Stimulated activated CD8-positive, alpha-beta memory T cell treated with anti-CD3 and anti-CD28 coated beads, Interleukin-15, amount 100 ng/mL, for 1 hour (primary cell): ENCODE data around the gene SYK.

ENCODE experiments used
- DNase-seq: peaks from one replicate; pipeline ENCODE4 v3.0.0-alpha.2; 2020; ENCODE audit warnings: low read depth

The SYK gene

DNA sequence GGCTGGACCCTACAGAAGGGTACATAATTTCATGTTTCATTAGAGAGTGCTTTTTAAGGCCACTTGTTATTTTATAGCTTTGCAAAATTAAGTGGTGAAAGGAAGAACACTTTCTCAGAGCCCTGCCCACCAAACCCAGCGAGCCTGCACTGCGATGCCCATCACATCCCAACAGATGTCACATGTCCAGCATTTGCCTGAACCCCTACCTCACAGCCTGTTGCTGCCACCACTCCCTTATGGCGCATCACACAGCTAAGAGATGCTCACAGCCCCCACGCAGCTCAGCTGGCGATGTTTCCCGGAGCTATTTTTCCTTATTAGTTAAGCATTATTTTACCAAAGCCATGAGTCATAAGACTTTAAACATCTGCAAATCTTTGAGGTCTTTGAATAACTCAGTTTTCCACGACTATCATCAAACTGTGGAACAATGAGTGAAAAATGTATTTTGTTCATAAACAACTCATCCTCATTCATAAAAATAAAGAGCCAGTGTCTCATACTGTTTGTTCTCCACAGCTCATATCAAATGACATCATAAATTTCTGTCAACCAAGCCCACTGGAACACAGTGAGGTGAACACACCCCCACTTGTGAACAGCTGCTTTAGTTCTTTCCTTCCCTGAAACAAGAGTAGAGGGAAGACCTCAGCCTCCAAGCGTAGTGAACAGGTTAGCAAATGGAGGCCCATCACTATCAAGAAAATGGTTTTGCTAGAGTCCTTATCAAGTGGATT lies 104.9 kb downstream of the SYK start:
- no peak for DNase-seq

DNA sequence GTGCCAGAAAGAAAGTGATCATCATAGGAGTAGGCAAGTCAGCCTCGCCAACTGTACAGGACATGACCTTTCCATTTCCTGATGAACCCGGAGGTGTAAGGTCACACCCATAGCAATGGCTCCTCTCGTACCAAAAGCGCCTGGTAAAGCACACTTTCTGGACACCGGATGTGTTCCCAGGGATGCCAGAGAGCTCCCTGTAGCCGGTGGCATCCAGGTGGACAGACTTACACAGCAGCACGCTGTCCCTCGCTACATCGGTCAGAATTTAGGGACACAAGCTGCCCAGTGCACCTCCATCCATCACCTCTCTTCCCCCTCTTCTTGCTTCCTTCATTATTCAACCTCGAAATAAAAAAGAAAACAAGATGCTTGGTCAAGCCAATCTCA lies 105.4 kb downstream of the SYK start:
- DNase-seq: no peak

DNA sequence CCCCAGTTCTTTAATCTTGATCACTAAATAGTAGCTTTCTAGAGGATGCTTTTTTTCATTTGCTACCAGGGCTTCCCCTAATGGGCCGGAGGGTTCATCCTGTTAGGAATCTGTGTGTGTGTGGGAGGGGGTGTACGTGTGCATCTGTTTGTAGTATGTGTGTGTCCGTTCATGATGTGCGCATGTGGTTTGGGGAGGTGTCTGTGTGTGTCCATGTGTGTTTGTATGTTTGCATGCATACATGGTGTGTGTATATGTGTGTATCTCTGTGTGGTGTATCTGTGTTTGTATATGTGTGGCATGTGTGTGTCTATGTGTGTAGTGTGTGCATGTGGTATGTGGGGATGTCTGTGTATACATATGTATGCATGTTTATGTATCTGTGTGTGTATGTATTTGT lies 106.2 kb downstream of the SYK start:
- no peak for DNase-seq

- DNase-seq: no peak
These were observed 107.6 kb downstream of the SYK start for GRCh38 chr9:90909225-90909624.

GRCh38 chr9:90909747-90910283 lies 108.2 kb downstream of the SYK start:
- DNase-seq: no peak

- no peak for DNase-seq
These were observed 112.6 kb downstream of the SYK start for GRCh38 chr9:90914196-90914595.

DNA sequence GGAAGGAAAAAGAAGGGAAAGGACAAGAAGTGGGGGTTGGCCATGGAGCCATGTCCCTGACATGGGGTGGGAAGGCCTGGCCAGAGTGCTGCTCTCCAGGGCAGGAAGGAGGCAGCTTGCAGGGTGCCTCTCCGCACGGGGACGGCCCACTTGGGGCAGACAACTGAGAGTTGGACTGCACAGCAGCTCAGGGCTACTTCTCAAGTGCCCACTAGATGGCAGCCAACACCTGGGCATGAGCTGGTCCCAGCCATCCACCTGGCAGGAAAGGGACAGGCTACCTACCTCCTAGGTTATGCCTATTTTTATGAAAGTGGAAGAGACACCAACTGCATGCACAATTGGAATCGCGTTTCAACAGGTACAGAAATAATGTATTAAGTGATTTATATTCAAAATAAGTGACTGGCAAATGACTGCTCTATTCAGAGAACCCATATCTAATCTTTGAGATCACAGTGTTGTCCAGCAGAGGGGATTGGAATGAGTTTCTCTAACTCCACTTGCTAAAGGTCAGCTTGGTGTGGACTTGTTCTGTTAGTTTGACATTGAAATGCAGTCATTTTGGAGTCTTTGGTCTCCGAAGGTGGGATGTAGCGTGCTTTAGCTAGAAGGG lies 113.4 kb downstream of the SYK start:
- peak; percentile 52 for DNase-seq

- DNase-seq: no peak
These were observed 114.1 kb downstream of the SYK start for GRCh38 chr9:90915693-90916092.

GRCh38 chr9:90916147-90916734 lies 114.6 kb downstream of the SYK start:
- DNase-seq: no peak

GRCh38 chr9:90919883-90920282 lies 118.3 kb downstream of the SYK start:
- no peak for DNase-seq

GRCh38 chr9:90921104-90921503 lies 119.5 kb downstream of the SYK start:
- no peak for DNase-seq

DNA sequence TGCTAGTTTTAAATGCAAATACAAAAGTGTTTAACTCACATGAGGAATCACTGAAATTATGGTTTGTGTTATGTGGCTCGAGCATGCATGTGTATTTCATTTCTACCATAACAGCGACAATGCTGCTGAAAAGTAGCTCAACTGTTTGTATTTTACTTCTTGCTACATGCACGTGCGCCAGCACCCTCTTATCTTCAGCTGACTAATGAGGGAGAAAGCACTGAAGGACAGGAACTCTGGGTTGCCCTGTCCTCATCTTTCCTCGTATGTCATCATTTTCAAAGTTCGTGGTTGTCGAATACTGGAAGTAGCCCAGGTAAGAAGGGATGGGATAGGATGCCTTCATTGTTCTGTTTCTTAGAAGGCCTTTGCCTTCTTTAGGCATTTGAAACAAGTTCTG lies 120.3 kb downstream of the SYK start:
- DNase-seq: no peak

DNA sequence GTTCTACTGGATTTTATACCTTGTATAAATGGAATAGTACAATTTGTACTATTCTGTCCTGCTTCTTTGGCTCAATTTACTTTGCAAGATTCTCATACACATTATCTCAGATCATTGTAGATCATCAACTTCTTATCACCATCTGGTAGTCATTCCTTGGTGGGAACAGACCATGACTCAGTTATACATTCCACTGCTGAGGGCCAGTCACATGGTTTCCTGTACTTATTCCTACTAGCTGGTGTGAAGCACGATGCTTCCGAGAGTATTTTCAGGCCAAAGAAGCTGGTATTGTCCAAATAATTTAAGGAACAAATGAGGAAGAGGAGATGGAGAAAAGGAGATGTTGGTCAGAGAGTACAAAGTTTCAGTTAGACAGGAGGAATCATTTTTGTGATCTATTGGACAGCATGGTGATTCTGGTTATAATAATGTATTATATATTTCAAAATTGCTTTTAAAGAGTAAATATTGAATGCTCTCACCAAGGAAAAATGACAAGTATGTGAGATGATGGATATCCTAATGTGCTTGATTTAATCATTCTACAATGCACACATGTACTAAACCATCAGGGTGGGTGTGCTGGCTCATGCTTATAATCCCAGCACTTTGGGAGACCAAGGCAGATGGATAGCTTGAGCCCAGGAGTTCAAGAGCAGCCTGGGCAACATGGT lies 124.1 kb downstream of the SYK start:
- DNase-seq: no peak

GRCh38 chr9:90926936-90927335 lies 125.3 kb downstream of the SYK start:
- no peak for DNase-seq

DNA sequence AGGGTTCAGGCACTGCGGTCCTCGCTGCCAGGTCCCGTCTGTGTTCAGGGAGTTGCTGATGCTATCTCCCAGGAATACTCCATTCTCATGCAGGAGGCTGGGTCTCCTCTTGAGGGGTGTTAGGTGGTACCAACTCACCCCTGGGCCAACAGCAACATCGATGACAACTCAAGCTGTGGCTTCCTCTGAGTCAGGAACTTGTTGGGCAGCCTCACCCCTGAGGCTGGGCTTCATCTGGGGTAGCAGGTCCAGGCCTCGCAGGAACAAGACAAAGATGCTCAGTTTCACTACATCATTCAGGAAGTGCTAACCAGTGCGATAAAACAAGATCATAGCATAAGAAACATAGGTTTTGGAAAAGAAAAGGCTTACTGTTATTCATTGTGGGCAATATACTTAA lies 125.9 kb downstream of the SYK start:
- DNase-seq: no peak

DNA sequence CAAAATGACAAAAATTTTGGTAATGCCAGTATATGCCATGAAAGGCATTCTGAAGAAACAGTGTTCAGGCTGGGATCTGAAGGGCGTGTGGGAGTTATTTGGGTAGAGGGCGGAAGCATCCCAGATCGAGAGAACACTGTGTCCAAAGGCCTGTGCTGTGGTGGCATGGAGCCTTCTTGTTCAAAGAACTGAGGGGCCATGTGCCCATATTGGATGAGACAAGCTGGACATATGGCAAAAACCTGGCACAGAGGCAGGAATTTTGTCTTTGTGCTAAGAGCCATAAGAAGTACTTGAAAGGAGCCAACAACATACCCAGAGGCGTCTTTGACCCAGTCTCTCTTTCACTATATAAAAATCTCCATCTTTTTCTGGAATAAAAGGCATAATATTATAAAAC lies 128.0 kb downstream of the SYK start:
- DNase-seq: no peak

- no peak for DNase-seq
These were observed 131.8 kb downstream of the SYK start for GRCh38 chr9:90933468-90933867.

DNA sequence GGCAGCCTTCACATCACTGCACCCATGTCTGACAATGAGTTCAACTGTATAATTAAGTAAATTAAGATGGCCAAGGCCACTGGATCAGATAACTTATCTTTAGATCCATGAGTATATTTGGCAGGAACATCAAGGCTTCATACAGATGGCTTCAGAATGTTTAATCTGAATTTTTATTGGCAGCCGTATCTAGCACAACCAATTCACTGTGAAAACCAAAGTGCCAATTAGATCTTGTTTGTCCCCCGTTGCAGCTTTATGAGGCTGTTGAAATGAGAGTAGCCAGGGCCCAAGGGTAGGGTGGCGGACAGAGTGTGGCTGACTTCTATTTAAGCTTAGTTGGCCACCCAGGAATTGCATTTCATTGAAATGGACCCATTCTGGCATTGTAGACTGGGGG lies 137.7 kb downstream of the SYK start:
- no peak for DNase-seq

GRCh38 chr9:90940280-90940679 lies 138.7 kb downstream of the SYK start:
- no peak for DNase-seq

DNA sequence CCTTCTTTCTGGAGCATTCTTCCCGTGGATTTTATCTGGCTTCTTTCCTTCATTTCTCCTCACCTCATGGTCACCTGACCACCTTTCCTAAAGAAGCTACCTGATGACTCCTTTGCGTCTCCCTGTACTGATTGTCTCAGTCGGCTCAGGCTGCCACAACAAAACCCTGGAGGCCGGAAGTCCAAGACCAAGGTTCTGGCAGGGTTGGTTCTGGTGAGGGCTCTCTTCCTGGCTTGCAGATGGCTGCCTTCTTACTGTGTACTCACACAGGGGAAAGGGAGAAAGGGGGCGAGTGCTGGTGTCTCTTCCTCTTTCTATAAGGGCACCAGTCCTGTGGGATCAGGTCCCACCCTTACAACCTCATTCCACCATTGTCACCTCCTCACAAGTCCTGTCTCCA lies 140.0 kb downstream of the SYK start:
- no peak for DNase-seq

DNA sequence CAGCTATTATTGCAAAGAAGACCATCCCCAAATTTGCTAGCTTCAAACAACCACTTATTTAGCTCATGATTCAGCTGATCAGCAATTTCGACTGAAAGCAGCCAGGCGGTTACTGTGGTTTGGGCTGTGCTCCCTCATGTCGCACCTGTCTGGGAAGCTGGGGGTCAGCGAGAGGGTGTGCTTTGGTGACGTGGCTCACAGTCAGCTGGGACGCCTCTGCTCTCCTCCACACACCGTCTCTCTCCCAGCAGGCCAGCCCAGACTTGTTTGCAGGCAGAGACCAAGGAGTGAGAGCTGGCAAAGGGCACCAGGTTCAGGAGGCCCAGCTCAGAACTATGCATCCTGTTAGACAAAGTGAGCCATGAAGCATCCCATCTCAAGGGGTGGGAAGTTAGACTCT lies 140.9 kb downstream of the SYK start:
- DNase-seq: no peak

- DNase-seq: no peak
These were observed 141.7 kb downstream of the SYK start for GRCh38 chr9:90943341-90943740.

DNA sequence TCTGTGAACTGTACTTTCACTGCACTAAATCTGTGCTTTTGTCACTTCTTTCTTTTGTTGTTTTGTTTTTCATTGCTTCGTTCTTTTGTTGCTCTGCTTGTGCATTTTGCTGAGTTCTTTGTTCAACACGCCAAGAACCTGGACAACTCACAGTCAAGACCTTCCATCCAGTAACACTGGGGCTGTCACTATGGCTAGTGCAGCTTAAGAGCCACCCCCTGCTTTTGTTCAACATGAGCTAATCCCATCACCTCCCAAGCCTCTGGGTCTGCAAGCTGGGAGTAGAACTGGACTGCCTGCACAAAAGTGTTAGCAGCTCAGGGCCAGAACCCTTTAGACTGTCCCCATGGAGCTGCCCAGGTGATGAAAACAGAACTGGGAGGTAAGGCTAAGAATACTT lies 143.7 kb downstream of the SYK start:
- no peak for DNase-seq
